GM12872 (cell line): Measurements from ENCODE around the gene RMDN2.

Experiments used
- CTCF ChIP-seq: IDR thresholded peaks from 3 replicates; pipeline ENCODE4 v1.5.1; 2011; ENCODE audit warnings: low read depth, mild to moderate bottlenecking, low read length, moderate library complexity; ENCODE audit not compliant: insufficient read depth

Gene RMDN2

GRCh38 chr2:37987098-37987775, 62.1 kb downstream of the RMDN2 start:
- TF ChIP-seq CTCF = no peak

- no peak for TF ChIP-seq CTCF
Observed at GRCh38 chr2:37992601-37993000, 67.5 kb downstream of the RMDN2 start.

GRCh38 chr2:37993143-37993542, 68.1 kb downstream of the RMDN2 start:
- TF ChIP-seq CTCF = no peak

- no peak for TF ChIP-seq CTCF
Observed at GRCh38 chr2:37997629-37998028, 72.5 kb downstream of the RMDN2 start.

GRCh38 chr2:38000485-38001222, 75.6 kb downstream of the RMDN2 start:
- no peak for TF ChIP-seq CTCF

GRCh38 chr2:38010995-38011394, 85.9 kb downstream of the RMDN2 start:
- no peak for TF ChIP-seq CTCF

GRCh38 chr2:38013158-38013752, 88.2 kb downstream of the RMDN2 start:
- no peak for TF ChIP-seq CTCF
